IMR-90 (cell line): Measurements from ENCODE around the gene KRT10. TPM values are rescaled to one million over a fixed set of nuclear protein-coding genes. Genes with fewer than 3 reads are reported as not detected.

Experiments
- ATAC-seq: fragments of 200-7000 bp; cut with Tn5 transposase; 2 replicates; pipeline ENCODE4 v1.9.1; 2020; ENCODE audit warnings: low read depth, mild to moderate bottlenecking, moderate library complexity
- BruUV-seq: library from RNA; stranded (reverse); fragments of 400-500 nt; replicated peaks from 2 replicates; lab custom pipeline; 2021; lab: Mats Ljungman, UMichigan
- CTCF ChIA-PET: fragments of 300-600 bp; formaldehyde crosslinking; extraction: SDS; loops from one replicate; lab custom pipeline; 2021; ENCODE audit warnings: antibody characterized with exemption; lab: Yijun Ruan, JAX
- POLR2A ChIA-PET: fragments of 300-600 bp; sonication (Branson Sonifier 250); formaldehyde crosslinking; loops from one replicate; lab custom pipeline; 2022; ENCODE audit warnings: antibody characterized with exemption; ENCODE audit not compliant: unreplicated experiment; lab: Charles Lee
- DNase-seq: peaks from one replicate; pipeline ENCODE4 v3.0.0; 2013
- H2AFZ ChIP-seq: replicated peaks from 2 replicates; pipeline ENCODE3; 2013; ENCODE audit warnings: low read length, mild to moderate bottlenecking; ENCODE audit not compliant: poor library complexity
- H2AK5ac ChIP-seq: 2 replicates; pipeline ENCODE4 v1.6.1; 2013; ENCODE audit warnings: low read depth, low read length, inconsistent platforms
- H2AK9ac ChIP-seq: replicated peaks from 2 replicates; pipeline ENCODE3; 2013; ENCODE audit warnings: mild to moderate bottlenecking, low read depth, low read length, moderate library complexity; ENCODE audit not compliant: poor library complexity
- H2BK120ac ChIP-seq: 2 replicates; pipeline ENCODE4 v1.6.1; 2013; ENCODE audit warnings: low read depth, low read length, inconsistent platforms
- H2BK15ac ChIP-seq: 3 replicates; pipeline ENCODE4 v1.6.1; 2013; ENCODE audit warnings: low read depth, low read length, inconsistent platforms
- H2BK20ac ChIP-seq: 2 replicates; pipeline ENCODE4 v1.6.1; 2013; ENCODE audit warnings: low read depth, mild to moderate bottlenecking, inconsistent platforms, low read length, moderate library complexity
- H2BK5ac ChIP-seq: 2 replicates; pipeline ENCODE4 v1.6.1; 2013; ENCODE audit warnings: mild to moderate bottlenecking, low read depth, low read length, inconsistent platforms; ENCODE audit not compliant: poor library complexity, severe bottlenecking
- H3K14ac ChIP-seq: replicated peaks from 2 replicates; pipeline ENCODE4 v1.6.1; 2013; ENCODE audit warnings: low read depth, low read length, inconsistent platforms
- H3K18ac ChIP-seq: 2 replicates; pipeline ENCODE4 v1.6.1; 2013; ENCODE audit warnings: low read depth, low read length, control low read depth
- H3K23ac ChIP-seq: 2 replicates; pipeline ENCODE4 v1.6.1; 2013; ENCODE audit warnings: low read depth, low read length, inconsistent platforms
- H3K27ac ChIP-seq: 2 replicates; pipeline ENCODE4 v1.5.1; 2013; ENCODE audit warnings: mild to moderate bottlenecking, control low read depth, low read length; ENCODE audit not compliant: insufficient read depth
- H3K27me3 ChIP-seq: 2 replicates; pipeline ENCODE4 v1.6.1; 2013; ENCODE audit warnings: low read length; ENCODE audit not compliant: control insufficient read depth, insufficient read depth
- H3K36me3 ChIP-seq: 2 replicates; pipeline ENCODE4 v1.6.1; 2013; ENCODE audit warnings: low read length, mixed read lengths; ENCODE audit not compliant: control insufficient read depth, insufficient read depth
- H3K4ac ChIP-seq: 2 replicates; pipeline ENCODE4 v1.6.1; 2013; ENCODE audit warnings: low read depth, low read length, inconsistent platforms
- H3K4me1 ChIP-seq: 2 replicates; pipeline ENCODE4 v1.6.1; 2013; ENCODE audit warnings: low read length, mixed read lengths; ENCODE audit not compliant: control insufficient read depth, insufficient read depth
- H3K4me2 ChIP-seq: 2 replicates; pipeline ENCODE4 v1.6.1; 2013; ENCODE audit warnings: low read depth, mild to moderate bottlenecking, control low read depth, low read length, moderate library complexity
- H3K4me3 ChIP-seq: 2 replicates; pipeline ENCODE4 v1.5.1; 2013; ENCODE audit warnings: low read depth, mild to moderate bottlenecking, control low read depth, low read length, moderate library complexity; ENCODE audit not compliant: insufficient read depth
- H3K56ac ChIP-seq: 2 replicates; pipeline ENCODE4 v1.6.1; 2013; ENCODE audit warnings: low read length, inconsistent platforms; ENCODE audit not compliant: insufficient read depth; ENCODE audit errors: extremely low read depth
- H3K79me1 ChIP-seq, 2 experiments: 2 replicates each; pipeline ENCODE4 v1.6.1; 2013; ENCODE audit warnings: low read length in 2 of 2, inconsistent platforms in 1 of 2, low read depth in 1 of 2
- H3K9ac ChIP-seq: 2 replicates; pipeline ENCODE4 v1.6.1; 2013; ENCODE audit warnings: low read depth, low read length, control low read depth
- H3K9me1 ChIP-seq: 2 replicates; pipeline ENCODE4 v1.6.1; 2013; ENCODE audit warnings: low read length, inconsistent platforms; ENCODE audit not compliant: insufficient read depth
- H3K9me3 ChIP-seq: 2 replicates; pipeline ENCODE4 v1.6.1; 2013; ENCODE audit warnings: low read length; ENCODE audit not compliant: control insufficient read depth, insufficient read depth
- H4K20me1 ChIP-seq: 2 replicates; pipeline ENCODE4 v1.6.1; 2013; ENCODE audit warnings: low read length, inconsistent platforms; ENCODE audit not compliant: insufficient read depth
- H4K5ac ChIP-seq: 2 replicates; pipeline ENCODE4 v1.6.1; 2013; ENCODE audit warnings: mild to moderate bottlenecking, low read depth, low read length, control low read depth
- H4K8ac ChIP-seq, 2 experiments: 2 replicates each; pipeline ENCODE4 v1.6.1; 2013; ENCODE audit warnings: low read depth in 2 of 2, low read length in 2 of 2, control low read depth in 1 of 2, inconsistent platforms in 1 of 2
- H4K91ac ChIP-seq: 2 replicates; pipeline ENCODE4 v1.6.1; 2013; ENCODE audit warnings: low read depth, low read length, inconsistent platforms; ENCODE audit not compliant: insufficient read depth
- BHLHE40 ChIP-seq: fragments of 150-350 bp; IDR thresholded peaks from 2 replicates; pipeline ENCODE4 v1.6.1; 2016; ENCODE audit warnings: mild to moderate bottlenecking, low read depth, low read length
- CEBPB ChIP-seq: IDR thresholded peaks from 2 replicates; pipeline ENCODE4 v1.6.1; 2012; ENCODE audit warnings: low read depth, low read length, improper control_type of control experiment
- FOS ChIP-seq: fragments of 150-350 bp; IDR thresholded peaks from 2 replicates; pipeline ENCODE4 v1.6.1; 2016; ENCODE audit warnings: low read depth, low read length
- MAFK ChIP-seq: IDR thresholded peaks from 2 replicates; pipeline ENCODE4 v1.6.1; 2012; ENCODE audit warnings: low read depth, low read length, improper control_type of control experiment
- MAZ ChIP-seq: IDR thresholded peaks from 2 replicates; pipeline ENCODE4 v1.6.1; 2012; ENCODE audit warnings: low read depth, mild to moderate bottlenecking, low read length, improper control_type of control experiment, moderate library complexity, borderline replicate concordance
- MXI1 ChIP-seq: IDR thresholded peaks from 2 replicates; pipeline ENCODE4 v1.6.1; 2012; ENCODE audit warnings: low read depth, mild to moderate bottlenecking, low read length, moderate library complexity, borderline replicate concordance
- POLR2A ChIP-seq: IDR thresholded peaks from 2 replicates; pipeline ENCODE4 v1.6.1; 2012; ENCODE audit warnings: mild to moderate bottlenecking, low read depth, low read length
- RAD21 ChIP-seq: IDR thresholded peaks from 2 replicates; pipeline ENCODE4 v1.6.1; 2012; ENCODE audit warnings: low read length, improper control_type of control experiment
- SMC3 ChIP-seq: fragments of 150-350 bp; IDR thresholded peaks from 2 replicates; pipeline ENCODE4 v1.6.1; 2016; ENCODE audit warnings: low read depth, mild to moderate bottlenecking, antibody characterized with exemption, low read length, moderate library complexity
- USF2 ChIP-seq: fragments of 150-350 bp; IDR thresholded peaks from 2 replicates; pipeline ENCODE4 v1.6.1; 2017; ENCODE audit warnings: mild to moderate bottlenecking, antibody characterized with exemption, low read length, low read depth
- WGBS, 2 experiments: methylation state at CpG; one replicate each; pipeline versions ENCODE4 v1.1.5 to v1.1.7; 2013; ENCODE audit warnings: missing lambda C conversion rate in 2 of 2; ENCODE audit not compliant: insufficient read length in 1 of 2; ENCODE audit errors: extremely low coverage in 2 of 2; 5-methylcytosine and 5-hydroxymethylcytosine counted together
- dilution Hi-C: fragments of 300-500 bp; cut with HindIII; formaldehyde crosslinking; loops from one replicate; pipeline ENCODE4 v1.14.3; 2018; ENCODE audit warnings: low sequenced_read_pairs; ENCODE audit not compliant: unreplicated experiment
- in situ Hi-C: fragments of 300-500 bp; cut with MboI; formaldehyde crosslinking; loops from 3 replicates; pipeline ENCODE4 v1.14.3; 2019; ENCODE audit warnings: low sequenced_read_pairs, inconsistent platforms, mixed read lengths
- intact Hi-C: fragments of 100-400 bp; cut with micrococcal nuclease; formaldehyde crosslinking; loops from 2 replicates; pipeline ENCODE4 v1.10.0; 2022
- polyA plus RNA-seq, 3 experiments: library from polyadenylated mRNA; depleted of rRNA; stranded (reverse); fragments of >200 nt; gene quantifications; 2 replicates each; pipeline ENCODE4 v1.2.3, GENCODE V29; 2012; ENCODE audit warnings: low replicate concordance in 1 of 3
- total RNA-seq: library from RNA; depleted of rRNA; stranded (reverse); fragments of >200 nt; gene quantifications from 2 replicates; pipeline ENCODE4 v1.2.3, GENCODE V29; 2012

The KRT10 gene
- total and polyA plus RNA-seq, 2 of the 4 experiments (the other 2 are of a cell fraction) = 0.18 to 18.3 TPM

DNA sequence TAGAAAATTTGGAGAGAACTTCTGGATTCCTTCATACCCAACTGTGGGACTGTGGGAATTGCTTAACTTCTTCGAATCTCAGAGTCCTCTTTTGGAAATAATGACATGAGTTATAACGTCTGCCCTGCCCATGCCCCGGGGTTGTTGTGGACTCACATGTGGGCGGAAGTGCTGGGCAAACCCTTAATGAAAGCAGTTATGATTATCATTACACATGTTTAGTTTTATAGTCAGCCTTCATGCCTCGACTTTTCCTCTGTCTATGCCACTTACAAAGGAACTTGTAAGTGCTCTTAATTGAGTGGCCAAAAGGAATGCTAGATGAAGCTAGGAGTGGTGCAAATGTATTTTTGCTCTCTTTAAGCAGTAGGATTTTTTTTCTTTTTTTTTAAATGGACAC, 44.0 kb downstream of the KRT10 start:
- Histone ChIP-seq H3K18ac (no peak overlapping the region), H3K27ac (no peak overlapping the region), H2BK120ac (no peak overlapping the region), H3K4me2 (no peak overlapping the region), H3K9me1 (no peaks in the 10 kb centered on the region), H3K14ac (no peak overlapping the region), H3K4ac (no peak overlapping the region), H3K23ac (no peak overlapping the region), H3K9me3 (no peaks in the 10 kb centered on the region; the same call in 1 of the 2 replicates), H4K8ac (no peak overlapping the region), H3K36me3 (no peaks in the 10 kb centered on the region), H4K5ac (no peak overlapping the region), H3K79me1 (no peaks in the 10 kb centered on the region), H3K56ac (no peak overlapping the region), H3K4me1 (no peaks in the 10 kb centered on the region), H2BK20ac (no peak overlapping the region), H3K9ac (no peak overlapping the region), H3K4me3 (no peak overlapping the region), H2BK15ac (no peak overlapping the region), H2BK5ac (no peak overlapping the region), H4K20me1 (no peaks in the 10 kb centered on the region), H2AK9ac (no peak overlapping the region), H3K27me3 (peaks cover 45% of the 10 kb centered on the region), H2AFZ (no peak overlapping the region), H4K91ac (no peak overlapping the region), H2AK5ac (no peak overlapping the region)
- dilution Hi-C loops (no loop called here), in situ Hi-C loops (loop anchor here (25.0 kb wide), 1 partner anchor 416 kb away; the partner anchor contains the start of gene GJD3), intact Hi-C loops (no loop called here)
- POLR2A ChIA-PET = no interaction called here
- no TSS peak for BruUV-seq
- DNase-seq (no peak), ATAC-seq (no peak)
- CTCF ChIA-PET = no interaction called here
- no peak for TF ChIP-seq BHLHE40
- no peak for TF ChIP-seq CEBPB
- no peak for TF ChIP-seq MXI1
- no peak for TF ChIP-seq USF2
- no peak for TF ChIP-seq FOS
- TF ChIP-seq RAD21 = no peak
- no peak for TF ChIP-seq SMC3
- no peak for TF ChIP-seq MAFK
- TF ChIP-seq MAZ = no peak
- TF ChIP-seq POLR2A = no peak
- WGBS, 2 experiments = no CpG with 5 or more reads among the region's 5 CpGs
